GM12891 (cell line): Measurements from ENCODE around the gene LYPLAL1.

ENCODE experiments used
- PAX5 ChIP-seq: IDR thresholded peaks from 2 replicates; pipeline ENCODE4 v1.6.1; 2011; ENCODE audit warnings: low read length, moderate library complexity, mild to moderate bottlenecking; ENCODE audit not compliant: insufficient read depth, severe bottlenecking
- POLR2A ChIP-seq: IDR thresholded peaks from 2 replicates; pipeline ENCODE4 v1.6.1; 2011; ENCODE audit warnings: low read depth, low read length, control low read depth
- POLR2AphosphoS5 ChIP-seq: IDR thresholded peaks from 2 replicates; pipeline ENCODE4 v1.6.1; 2011; ENCODE audit warnings: low read depth, low read length, control low read depth
- SPI1 ChIP-seq: IDR thresholded peaks from 2 replicates; pipeline ENCODE4 v1.6.1; 2011; ENCODE audit warnings: low read depth, low read length, control low read depth
- TAF1 ChIP-seq: IDR thresholded peaks from 2 replicates; pipeline ENCODE4 v1.6.1; 2011; ENCODE audit warnings: low read depth, low read length, control low read depth

- no peak for TF ChIP-seq POLR2AphosphoS5
- TF ChIP-seq TAF1: no peak
- TF ChIP-seq POLR2A: no peak
- no peak for TF ChIP-seq PAX5
- no peak for TF ChIP-seq SPI1
Measured at GRCh38 chr1:219152751-219153150, 20.9 kb upstream of the LYPLAL1 start.
